GM23248 (cell line): ENCODE results near the gene TNFAIP3. TPM values are rescaled to one million over a fixed set of nuclear protein-coding genes. Genes with fewer than 3 reads are reported as not detected.

Experiments used
- DNase-seq: peaks from one replicate; pipeline ENCODE4 v3.0.0-alpha.2; 2015
- H2AFZ ChIP-seq: fragments of 200-600 bp; sonication (generic); 2 replicates; pipeline ENCODE4 v1.6.1; 2016; ENCODE audit warnings: antibody characterized with exemption
- H3F3A ChIP-seq: fragments of 200-600 bp; sonication (generic); 2 replicates; pipeline ENCODE4 v1.6.1; 2016; ENCODE audit warnings: mild to moderate bottlenecking, antibody characterized with exemption, mixed run types; ENCODE audit not compliant: insufficient read depth
- H3K27ac ChIP-seq: fragments of 200-600 bp; sonication (generic); 2 replicates; pipeline ENCODE4 v1.5.1; 2016; ENCODE audit warnings: mild to moderate bottlenecking
- H3K27me3 ChIP-seq: fragments of 200-600 bp; sonication (generic); replicated peaks from 2 replicates; pipeline ENCODE4 v1.6.1; 2016; ENCODE audit warnings: mild to moderate bottlenecking; ENCODE audit not compliant: insufficient read depth
- H3K36me3 ChIP-seq: fragments of 200-600 bp; sonication (generic); 2 replicates; pipeline ENCODE4 v1.6.1; 2016; ENCODE audit warnings: low read depth, mild to moderate bottlenecking
- H3K4me1 ChIP-seq: fragments of 200-600 bp; sonication (generic); 2 replicates; pipeline ENCODE4 v1.6.1; 2016; ENCODE audit warnings: mild to moderate bottlenecking; ENCODE audit not compliant: insufficient read depth
- H3K4me2 ChIP-seq: fragments of 200-600 bp; sonication (generic); one replicate; pipeline ENCODE4 v1.6.1; 2016; ENCODE audit warnings: mild to moderate bottlenecking; ENCODE audit not compliant: unreplicated experiment
- H3K4me3 ChIP-seq: fragments of 200-600 bp; sonication (generic); 2 replicates; pipeline ENCODE4 v1.5.1; 2016; ENCODE audit warnings: mild to moderate bottlenecking
- H3K79me2 ChIP-seq: fragments of 200-600 bp; sonication (generic); 2 replicates; pipeline ENCODE4 v1.6.1; 2016; ENCODE audit warnings: mild to moderate bottlenecking; ENCODE audit not compliant: insufficient read depth
- H3K9ac ChIP-seq: fragments of 200-600 bp; sonication (generic); 2 replicates; pipeline ENCODE4 v1.6.1; 2016; ENCODE audit warnings: mild to moderate bottlenecking
- H3K9me2 ChIP-seq: fragments of 200-600 bp; sonication (generic); 2 replicates; pipeline ENCODE4 v1.6.1; 2016; ENCODE audit warnings: mixed run types, mild to moderate bottlenecking, moderate library complexity; ENCODE audit not compliant: insufficient read depth
- H3K9me3 ChIP-seq: fragments of 200-600 bp; sonication (generic); one replicate; pipeline ENCODE4 v1.6.1; 2017; ENCODE audit warnings: low read depth
- H4K20me1 ChIP-seq: fragments of 200-600 bp; sonication (generic); 2 replicates; pipeline ENCODE4 v1.6.0; 2016; ENCODE audit not compliant: insufficient read depth
- EZH2 ChIP-seq: fragments of 200-600 bp; sonication (generic); IDR thresholded peaks from 2 replicates; pipeline ENCODE4 v1.6.1; 2018; ENCODE audit warnings: antibody characterized with exemption, mild to moderate bottlenecking; ENCODE audit not compliant: insufficient read depth, poor library complexity, severe bottlenecking
- EZH2phosphoT487 ChIP-seq: fragments of 200-600 bp; sonication (generic); IDR thresholded peaks from 2 replicates; pipeline ENCODE4 v1.6.1; 2018; ENCODE audit warnings: antibody characterized with exemption, moderate library complexity, mild to moderate bottlenecking, low read depth; ENCODE audit not compliant: insufficient read depth
- WGBS, 2 experiments: methylation state at CpG; one replicate each; pipeline ENCODE4 v1.1.6; 2015 to 2017; ENCODE audit warnings: low lambda C conversion rate in 2 of 2, low coverage in 1 of 2; ENCODE audit errors: missing lambda C conversion rate in 2 of 2; 5-methylcytosine and 5-hydroxymethylcytosine counted together
- in situ Hi-C: fragments of 300-500 bp; cut with MboI; formaldehyde crosslinking; loops from 2 replicates; pipeline ENCODE4 v1.15.0; 2020
- polyA plus RNA-seq: library from polyadenylated mRNA; unstranded; fragments of >200 nt; fragmentation: Nextera tagmentation; extraction: Ambion mirVana; gene quantifications from 2 replicates; pipeline ENCODE4 v1.2.1, GENCODE V29; 2016
- total RNA-seq: library from RNA; depleted of rRNA; stranded (reverse); fragments of >200 nt; shearing (Covaris generic); gene quantifications from 2 replicates; pipeline ENCODE4 v1.2.3, GENCODE V29; 2014

Gene TNFAIP3
- total and polyA plus RNA-seq, 2 experiments from 2014 or later = 2.7 to 6.3 TPM

DNA sequence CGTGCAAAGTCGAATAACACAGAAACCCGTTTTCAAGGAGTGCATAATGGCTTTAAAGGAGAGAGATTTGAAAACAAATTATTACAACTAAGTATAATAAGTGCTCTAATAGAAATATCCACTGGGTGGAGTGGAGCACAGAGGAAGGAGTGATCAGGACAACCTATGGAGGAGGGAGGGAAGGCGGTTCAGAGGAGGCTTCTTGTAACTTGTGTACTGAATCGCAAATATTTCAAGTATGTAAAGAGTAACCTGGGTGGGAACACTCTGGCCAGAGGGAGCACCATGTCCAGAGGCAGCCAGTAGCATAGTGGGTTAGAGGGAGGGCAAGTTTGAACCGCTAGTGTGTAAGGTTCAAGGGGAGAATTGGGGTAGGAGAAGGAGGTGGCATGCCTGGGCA, 21.6 kb upstream of the TNFAIP3 start:
- TF ChIP-seq EZH2 (no peak), EZH2phosphoT487 (no peak)
- H3K36me3 ChIP-seq = no peaks in the 10 kb centered on the region
- DNase-seq = no peak
- no peak overlapping the region for H3K4me3 ChIP-seq
- H3K4me2 ChIP-seq = no peak overlapping the region
- no peaks in the 10 kb centered on the region for H3K9me3 ChIP-seq
- 0 out of 2 replicates have a peak, but pooled peaks cover 7% of the 10 kb centered on the region for H3K4me1 ChIP-seq
- in situ Hi-C loops = no loop called here
- 94 to 98% methylated on average over 6 of the region's 6 CpGs for WGBS, 2 experiments
- no peak overlapping the region for H3K9ac ChIP-seq
- H2AFZ ChIP-seq = no peak overlapping the region
- no peak overlapping the region for H3K27ac ChIP-seq
- H3F3A ChIP-seq = no peaks in the 10 kb centered on the region
- H3K9me2 ChIP-seq = no peaks in the 10 kb centered on the region
- H4K20me1 ChIP-seq = no peaks in the 10 kb centered on the region
- H3K79me2 ChIP-seq = no peaks in the 10 kb centered on the region
- no peaks in the 10 kb centered on the region for H3K27me3 ChIP-seq

DNA sequence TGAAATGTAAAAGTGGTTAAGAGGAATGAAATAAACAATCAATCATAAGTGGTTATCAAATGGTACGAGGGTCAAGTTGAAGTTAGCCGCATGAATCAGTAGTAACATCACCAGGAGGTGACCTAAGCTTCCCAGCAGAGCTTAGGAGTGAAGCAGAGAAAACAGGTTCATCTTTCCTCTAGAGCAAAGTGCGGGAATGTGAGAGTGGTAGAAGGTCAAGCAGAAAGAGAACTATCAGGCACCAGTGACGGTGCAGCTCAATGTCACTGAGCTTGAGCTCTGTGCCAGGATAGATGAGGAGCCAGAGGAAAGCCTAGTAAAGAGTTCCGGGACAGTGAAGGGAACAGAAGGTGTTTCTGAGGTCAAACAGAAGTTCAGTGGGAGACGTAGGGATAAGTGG, 20.8 kb upstream of the TNFAIP3 start:
- no peaks in the 10 kb centered on the region for H3K79me2 ChIP-seq
- TF ChIP-seq EZH2phosphoT487 (no peak), EZH2 (no peak)
- H3K27me3 ChIP-seq = no peaks in the 10 kb centered on the region
- H3K4me2 ChIP-seq = no peak overlapping the region
- H2AFZ ChIP-seq = no peak overlapping the region
- no peaks in the 10 kb centered on the region for H3F3A ChIP-seq
- H3K27ac ChIP-seq = no peak overlapping the region
- no peak overlapping the region for H3K9ac ChIP-seq
- in situ Hi-C loops = no loop called here
- H3K4me3 ChIP-seq = no peak overlapping the region
- H3K9me2 ChIP-seq = no peaks in the 10 kb centered on the region
- H4K20me1 ChIP-seq = no peaks in the 10 kb centered on the region
- WGBS, 2 experiments = 93 to 96% methylated on average over 6 of the region's 6 CpGs
- DNase-seq = no peak
- 0 out of 2 replicates have a peak, but pooled peaks cover 7% of the 10 kb centered on the region for H3K4me1 ChIP-seq
- H3K36me3 ChIP-seq = no peaks in the 10 kb centered on the region
- H3K9me3 ChIP-seq = no peaks in the 10 kb centered on the region

DNA sequence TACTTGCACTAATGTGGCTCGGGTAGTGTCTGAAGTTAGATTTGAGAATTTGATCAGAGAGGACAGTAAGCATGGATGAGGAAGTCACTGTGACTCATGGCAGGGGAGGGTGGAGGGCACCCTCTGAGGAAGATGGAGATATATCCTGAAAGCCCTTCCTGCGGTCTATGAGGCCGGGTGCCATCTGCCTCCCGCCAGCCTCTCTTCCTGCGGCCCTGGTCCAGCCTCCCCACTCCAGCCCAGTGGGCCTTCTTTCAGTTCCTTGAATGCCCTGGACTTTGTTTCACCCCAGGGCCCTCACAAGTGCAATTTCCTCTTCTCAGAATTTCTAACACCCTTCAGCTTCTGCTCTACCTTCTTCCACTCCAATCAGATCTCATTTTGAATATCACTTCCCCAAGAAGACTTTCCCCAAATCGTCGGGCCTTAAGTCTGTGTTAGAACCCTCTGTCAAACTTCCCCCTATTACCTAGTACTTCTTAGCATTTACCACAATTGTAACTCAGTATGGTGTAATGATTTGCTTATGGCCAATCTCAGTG, 20.2 kb upstream of the TNFAIP3 start:
- in situ Hi-C loops = no loop called here
- Histone ChIP-seq H3K27ac (no peak overlapping the region), H3K9me2 (no peaks in the 10 kb centered on the region), H3K9ac (no peak overlapping the region), H3K4me2 (no peak overlapping the region), H2AFZ (no peak overlapping the region), H3F3A (no peaks in the 10 kb centered on the region), H3K36me3 (no peaks in the 10 kb centered on the region), H3K79me2 (no peaks in the 10 kb centered on the region), H3K27me3 (no peaks in the 10 kb centered on the region), H3K4me1 (0 out of 2 replicates have a peak, but pooled peaks cover 7% of the 10 kb centered on the region), H3K4me3 (no peak overlapping the region), H3K9me3 (no peaks in the 10 kb centered on the region), H4K20me1 (no peaks in the 10 kb centered on the region)
- no peak for DNase-seq
- WGBS, 2 experiments = 88 to 90% methylated on average over 7 of the region's 7 CpGs
- no peak for TF ChIP-seq EZH2phosphoT487
- TF ChIP-seq EZH2 = no peak

DNA sequence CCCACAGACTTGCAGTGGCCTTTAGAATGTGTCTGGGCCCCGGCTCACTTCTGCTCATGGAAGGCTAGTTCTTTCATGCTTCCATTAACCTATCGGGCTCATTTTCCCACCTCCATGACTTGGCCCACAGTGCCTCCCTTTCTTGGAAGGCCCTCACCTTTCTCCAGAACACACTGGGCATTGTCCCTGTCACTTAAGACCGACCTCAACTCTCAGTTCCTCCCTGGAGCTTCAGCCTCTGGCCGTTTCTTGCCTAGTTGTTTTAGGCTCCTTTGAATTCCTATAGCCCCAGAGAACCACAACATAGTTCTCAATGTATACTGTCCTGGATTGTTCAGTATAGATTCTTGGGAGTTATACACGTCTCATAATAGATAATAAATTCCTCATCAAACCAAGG, 19.3 kb upstream of the TNFAIP3 start:
- no peak overlapping the region for H3K9ac ChIP-seq
- H3F3A ChIP-seq = peaks cover 7% of the 10 kb centered on the region; the same call in 1 of the 2 replicates
- no peak overlapping the region for H3K4me2 ChIP-seq
- H3K4me3 ChIP-seq = no peak overlapping the region
- no peaks in the 10 kb centered on the region for H4K20me1 ChIP-seq
- no peak overlapping the region for H2AFZ ChIP-seq
- H3K27me3 ChIP-seq = no peaks in the 10 kb centered on the region
- no peak overlapping the region for H3K27ac ChIP-seq
- no peak for DNase-seq
- in situ Hi-C loops = no loop called here
- H3K9me2 ChIP-seq = no peaks in the 10 kb centered on the region
- H3K36me3 ChIP-seq = no peaks in the 10 kb centered on the region
- WGBS, 2 experiments = 90% methylated on average over 5 of the region's 5 CpGs
- H3K9me3 ChIP-seq = no peaks in the 10 kb centered on the region
- H3K4me1 ChIP-seq = peaks cover 16% of the 10 kb centered on the region
- H3K79me2 ChIP-seq = no peaks in the 10 kb centered on the region
- no peak for TF ChIP-seq EZH2phosphoT487
- TF ChIP-seq EZH2 = no peak
